K562 (cell line): ENCODE results near the gene OLIG2. TPM values are rescaled to one million over a fixed set of nuclear protein-coding genes. Genes with fewer than 3 reads are reported as not detected.

Experiments
- ATAC-seq: fragments of 200-7000 bp; cut with Tn5 transposase; 3 replicates; pipeline ENCODE4 v1.9.1; 2020; ENCODE audit warnings: moderate library complexity
- BruUV-seq: library from RNA; stranded (reverse); fragments of 400-500 nt; replicated peaks from 2 replicates; lab custom pipeline; 2021; lab: Mats Ljungman, UMichigan
- CTCF ChIA-PET: fragments of 300-600 bp; formaldehyde crosslinking; extraction: SDS; loops from one replicate; lab custom pipeline; 2021; ENCODE audit warnings: low intra/inter-chr PET ratio; lab: Yijun Ruan, JAX
- POLR2A ChIA-PET: fragments of 300-600, 350-650 bp; sonication (Branson Sonifier 250); formaldehyde crosslinking; extraction: SDS; loops from one replicate; lab custom pipeline; 2021; ENCODE audit warnings: antibody characterized with exemption, inconsistent platforms; lab: Yijun Ruan, JAX
- DNase-seq, 4 experiments: peaks; one replicate each; pipeline versions ENCODE4 v3.0.0 to v3.0.0-alpha.2; 2011 to 2018; ENCODE audit warnings: low spot score in 3 of 4, mixed read lengths in 3 of 4; ENCODE audit errors: extremely low read depth in 1 of 4
- FAIRE-seq: peaks from 2 replicates; lab custom pipeline; 2011; peaks lifted over from hg19 to GRCh38; lab: Jason Lieb, UNC
- H2AFZ ChIP-seq: 2 replicates; pipeline ENCODE4 v1.6.0; 2011; ENCODE audit warnings: low read depth, low read length, control low read depth, inconsistent platforms
- H3K27ac ChIP-seq: fragments of 200-600 bp; 3 replicates; pipeline ENCODE4 v1.8.0; 2011; ENCODE audit warnings: low read depth, mild to moderate bottlenecking, control low read depth, inconsistent platforms, low read length, moderate library complexity, mixed read lengths; ENCODE audit errors: extremely low read depth
- H3K27me3 ChIP-seq, 2 experiments: fragments of 300-600 bp in 1 of 2; 2 replicates in 1 of 2; 3 replicates in 1 of 2; pipeline versions ENCODE4 v1.6.0 to v1.8.0; 2011; ENCODE audit warnings: inconsistent platforms in 2 of 2, low read length in 2 of 2, mild to moderate bottlenecking in 1 of 2, mixed read lengths in 1 of 2, moderate library complexity in 1 of 2; ENCODE audit not compliant: control insufficient read depth in 2 of 2, insufficient read depth in 2 of 2
- H3K36me3 ChIP-seq: fragments of 300-600 bp; 3 replicates; pipeline ENCODE4 v1.8.0; 2011; ENCODE audit warnings: mild to moderate bottlenecking, low read length, inconsistent platforms; ENCODE audit not compliant: control insufficient read depth, insufficient read depth
- H3K4me1 ChIP-seq, 2 experiments: fragments of 200-600 bp in 1 of 2; replicated peaks in 1 of 2; 2 replicates in 1 of 2; 3 replicates in 1 of 2; pipeline versions ENCODE4 v1.5.1 to v1.8.0; 2011; ENCODE audit warnings: inconsistent platforms in 2 of 2, low read length in 2 of 2, mild to moderate bottlenecking in 1 of 2, mixed read lengths in 1 of 2, moderate library complexity in 1 of 2; ENCODE audit not compliant: control insufficient read depth in 2 of 2, insufficient read depth in 2 of 2
- H3K4me2 ChIP-seq: 2 replicates; pipeline ENCODE4 v1.6.1; 2011; ENCODE audit warnings: low read length, control low read depth, inconsistent platforms, mixed read lengths; ENCODE audit not compliant: insufficient read depth
- H3K4me3 ChIP-seq: fragments of 200-600 bp; sonication (generic), shearing (Covaris generic); 2 replicates; pipeline ENCODE4 v1.5.1; 2016; ENCODE audit warnings: control low read depth, inconsistent platforms
- H3K79me2 ChIP-seq: fragments of 200-600 bp; 3 replicates; pipeline ENCODE4 v1.8.0; 2011; ENCODE audit warnings: low read length, inconsistent platforms; ENCODE audit not compliant: control insufficient read depth, insufficient read depth
- H3K9ac ChIP-seq, 2 experiments: 2 replicates each; pipeline versions ENCODE4 v1.6.0 to v1.6.1; 2011; ENCODE audit warnings: low read depth in 2 of 2, low read length in 2 of 2, control low read depth in 1 of 2, inconsistent platforms in 1 of 2, mild to moderate bottlenecking in 1 of 2, mixed read lengths in 1 of 2; ENCODE audit not compliant: insufficient read depth in 1 of 2
- H3K9me1 ChIP-seq: one replicate; pipeline ENCODE4 v1.6.0; 2011; ENCODE audit warnings: inconsistent platforms, mild to moderate bottlenecking, low read length, moderate library complexity; ENCODE audit not compliant: control insufficient read depth, insufficient read depth
- H3K9me3 ChIP-seq: replicated peaks from 2 replicates; pipeline ENCODE4 v1.5.1; 2011; ENCODE audit warnings: low read depth, low read length, inconsistent platforms; ENCODE audit not compliant: control insufficient read depth, insufficient read depth
- H4K20me1 ChIP-seq: replicated peaks from 2 replicates; pipeline ENCODE4 v1.6.1; 2011; ENCODE audit warnings: low read length, inconsistent platforms, mixed read lengths; ENCODE audit not compliant: control insufficient read depth, insufficient read depth
- BHLHE40 ChIP-seq: IDR thresholded peaks from 2 replicates; pipeline ENCODE4 v1.6.1; 2011; ENCODE audit warnings: low read length, improper control_type of control experiment
- BMI1 ChIP-seq: fragments of 150-350 bp; IDR thresholded peaks from 2 replicates; pipeline ENCODE4 v1.6.1; 2014; ENCODE audit warnings: low read length
- ERF ChIP-seq: fragments of 450-650 bp; formaldehyde crosslinking; IDR thresholded peaks from 2 replicates; pipeline ENCODE4 v1.4.0; 2020; ENCODE audit warnings: mild to moderate bottlenecking, mixed read lengths
- HNRNPLL ChIP-seq: fragments of 200-400 bp; formaldehyde crosslinking; IDR thresholded peaks from 2 replicates; pipeline ENCODE4 v1.6.1; 2017; ENCODE audit warnings: low read length, low read depth, mild to moderate bottlenecking; ENCODE audit not compliant: poor library complexity, severe bottlenecking
- ILF3 ChIP-seq: fragments of 450-650 bp; IDR thresholded peaks from 2 replicates; pipeline ENCODE4 v1.6.1; 2018; ENCODE audit warnings: antibody characterized with exemption, mild to moderate bottlenecking, moderate library complexity, borderline replicate concordance
- L3MBTL2 ChIP-seq: fragments of 450-650 bp; IDR thresholded peaks from 2 replicates; pipeline ENCODE4 v1.6.1; 2016; ENCODE audit warnings: mild to moderate bottlenecking, moderate library complexity
- NCOA1 ChIP-seq: fragments of 450-650 bp; IDR thresholded peaks from 2 replicates; pipeline ENCODE4 v1.6.1; 2016; ENCODE audit warnings: low read depth
- RB1 ChIP-seq: fragments of 450-650 bp; IDR thresholded peaks from 2 replicates; pipeline ENCODE4 v1.6.1; 2017; ENCODE audit warnings: low read depth, mild to moderate bottlenecking
- XRCC4 ChIP-seq: IDR thresholded peaks from one replicate; pipeline ENCODE4 v1.6.1; 2011; ENCODE audit not compliant: insufficient read depth, insufficient read length; ENCODE audit errors: extremely low read depth
- ZBTB26 ChIP-seq: fragments of 450-650 bp; formaldehyde crosslinking; IDR thresholded peaks from 2 replicates; pipeline ENCODE4 v1.4.0; 2022; ENCODE audit warnings: missing genetic modification characterization
- ZBTB5 ChIP-seq: fragments of 450-650 bp; IDR thresholded peaks from 2 replicates; pipeline ENCODE4 v1.6.1; 2017; ENCODE audit warnings: antibody characterized with exemption
- ZNF23 ChIP-seq: fragments of 250-450 bp; sonication (Bioruptor Pico); IDR thresholded peaks from 2 replicates; pipeline ENCODE4 v1.4.0; 2020; ENCODE audit warnings: mild to moderate bottlenecking
- ZNF592 ChIP-seq: fragments of 450-650 bp; IDR thresholded peaks from 2 replicates; pipeline ENCODE4 v1.6.1; 2017; ENCODE audit warnings: antibody characterized with exemption, mild to moderate bottlenecking
- ZNF655 ChIP-seq: fragments of 250-450 bp; sonication (Bioruptor Pico); IDR thresholded peaks from 2 replicates; pipeline ENCODE4 v1.5.0; 2021
- WGBS: fragments of 100-300 bp; shearing (Covaris generic); methylation state at CpG from one replicate; pipeline ENCODE4 v1.1.6; 2016; ENCODE audit warnings: low coverage, mixed read lengths; ENCODE audit not compliant: insufficient coverage; ENCODE audit errors: missing lambda C conversion rate; 5-methylcytosine and 5-hydroxymethylcytosine counted together
- in situ Hi-C: fragments of 300-500 bp; cut with MboI; formaldehyde crosslinking; loops from 4 replicates; pipeline ENCODE4 v1.15.0; 2018; ENCODE audit warnings: inconsistent platforms, mixed read lengths
- intact Hi-C: fragments of 100-400 bp; cut with micrococcal nuclease; formaldehyde crosslinking; loops from 2 replicates; pipeline ENCODE4 v1.14.2; 2022
- polyA plus RNA-seq, 8 experiments: library from polyadenylated mRNA; depleted of rRNA in 4 of 8; stranded (reverse) in 5 of 8; unstranded in 3 of 8; fragments of >200 nt; fragmentation: Nextera tagmentation in 2 of 8; fragmentation: Illumina TruSeq in 1 of 8; extraction: Ambion mirVana in 2 of 8; extraction: Trizol in 1 of 8; gene quantifications; 2 replicates each; pipeline versions ENCODE4 v1.2.1 to v1.2.3, GENCODE V29; 2011 to 2014; ENCODE audit warnings: inconsistent platforms in 1 of 8, missing spikeins in 1 of 8
- total RNA-seq, 7 experiments: library from RNA; depleted of rRNA in 6 of 7; stranded (reverse); fragments of >200 nt in 6 of 7; fragmentation: Illumina TruSeq in 2 of 7; extraction: Trizol in 2 of 7; gene quantifications; 2 replicates each; pipeline versions ENCODE4 v1.2.1 to v1.2.3, GENCODE V29; 2011 to 2021; ENCODE audit warnings: low replicate concordance in 1 of 7

Gene OLIG2
- total and polyA plus RNA-seq, 9 of the 15 experiments (the other 6 are each of a cell fraction or from before 2014, with no cell fraction given) = not detected

- no peak overlapping the region for H3K4me3 ChIP-seq
- no peaks in the 10 kb centered on the region for H4K20me1 ChIP-seq
- DNase-seq = no peak
- H3K9me3 ChIP-seq = 0 out of 2 replicates have a peak, but pooled peaks cover 1% of the 10 kb centered on the region
- H2AFZ ChIP-seq = no peak overlapping the region
- no peak for FAIRE-seq
- H3K27ac ChIP-seq = no peak overlapping the region
- H3K36me3 ChIP-seq = no peaks in the 10 kb centered on the region
- ChIA-PET CTCF (interaction anchor here (0.6 kb wide), 1 partner anchor 125 kb away, joined by 3 read pairs; no protein-coding TSS in a partner anchor), POLR2A (interaction anchor here (0.7 kb wide), 1 partner anchor 10 kb away, joined by 3 read pairs; no protein-coding TSS in a partner anchor)
- 19% methylated on average over 59 of the region's 69 CpGs for WGBS
- intact Hi-C loops = no loop called here
- in situ Hi-C loops = no loop called here
- H3K27me3 ChIP-seq = peaks cover 38 to 48% of the 10 kb centered on the region in 2 experiments
- H3K9ac ChIP-seq = no peak overlapping the region
- H3K79me2 ChIP-seq = no peaks in the 10 kb centered on the region
- no peak overlapping the region for H3K4me2 ChIP-seq
- H3K9me1 ChIP-seq = no peaks in the 10 kb centered on the region
- H3K4me1 ChIP-seq = peaks cover 0 to 22% of the 10 kb centered on the region in 2 experiments; a peak in 2 of 5 replicates
- BruUV-seq = no TSS peak
- ATAC-seq = no peak
- TF ChIP-seq BMI1 (no peak), ZBTB5 (no peak), ZBTB26 (CRISPR knock-in tag) (no peak), NCOA1 (no peak), RB1 (no peak), ZNF592 (no peak), ZNF23 (no peak), XRCC4 (no peak), ERF (CRISPR knock-in tag) (no peak), BHLHE40 (no peak), HNRNPLL (no peak), ZNF655 (CRISPR knock-in tag) (no peak), L3MBTL2 (no peak), ILF3 (no peak)
Measured at GRCh38 chr21:33070998-33071769, 45.4 kb downstream of the OLIG2 start.
